Myocyte (in vitro differentiated cells): ENCODE data around the gene HSP90AB1. TPM values are rescaled to one million over a fixed set of nuclear protein-coding genes. Genes with fewer than 3 reads are reported as not detected.

ENCODE experiments used
- microRNA counts: library from miRNA; unstranded; fragments of <30 nt; microRNA quantifications from one replicate; lab custom pipeline; 2016
- total RNA-seq: library from RNA; depleted of rRNA; stranded (reverse); fragments of >200 nt; gene quantifications from 2 replicates; pipeline ENCODE4 v1.2.3, GENCODE V29; 2014

HSP90AB1 gene
- total RNA-seq, 1 donor from 2014 or later: 1,588 TPM

MicroRNAs encoded within 50 kb of the gene (microRNA counts, 767-probe panel; counts per million panel counts)
- microRNA hsa-miR-4647 (lab: Ali Mortazavi, UCI): not detected

Other genes with a start within 250 kb of the HSP90AB1 start
- gene MRPL14, start 119.6 kb upstream of the HSP90AB1 start, total RNA-seq: 66.6 and 68.6 TPM in 2 replicates
- gene TMEM63B, start 119.5 kb upstream of the HSP90AB1 start, total RNA-seq: 45.2 and 46.7 TPM in 2 replicates
- 0.31 and 1.0 TPM in 2 replicates for gene CAPN11, start 88.3 kb upstream of the HSP90AB1 start, total RNA-seq
- 109 and 219 TPM in 2 replicates for gene MYMX, start 30.2 kb upstream of the HSP90AB1 start, total RNA-seq
- gene SLC29A1, start 23.5 kb upstream of the HSP90AB1 start, total RNA-seq: 159 and 244 TPM in 2 replicates
- gene SLC35B2, start 10.4 kb downstream of the HSP90AB1 start, total RNA-seq: 51.4 and 55.6 TPM in 2 replicates
- 7.8 and 12.8 TPM in 2 replicates for gene NFKBIE, start 18.4 kb downstream of the HSP90AB1 start, total RNA-seq
- not detected in 2 replicates for gene TMEM151B, start 23.3 kb downstream of the HSP90AB1 start, total RNA-seq
- 6.1 and 6.8 TPM in 2 replicates for gene AARS2, start 66.2 kb downstream of the HSP90AB1 start, total RNA-seq
- not detected in 2 replicates for gene SPATS1, start 95.5 kb downstream of the HSP90AB1 start, total RNA-seq
- gene CDC5L, start 140.6 kb downstream of the HSP90AB1 start, total RNA-seq: 23.0 and 23.6 TPM in 2 replicates